AG09319 (cell line): ENCODE measurements around the gene FRY.

Experiments used
- DNase-seq: peaks from one replicate; pipeline ENCODE4 v3.0.0-alpha.2; 2010; ENCODE audit warnings: low read depth; ENCODE audit errors: extremely low read depth
- TF ChIP-seq, protein P1 (sequence below): IDR thresholded peaks from 2 replicates; pipeline ENCODE4 v1.5.1; 2011; ENCODE audit warnings: low read depth, mild to moderate bottlenecking, inconsistent platforms, low read length, moderate library complexity

FRY gene

DNA sequence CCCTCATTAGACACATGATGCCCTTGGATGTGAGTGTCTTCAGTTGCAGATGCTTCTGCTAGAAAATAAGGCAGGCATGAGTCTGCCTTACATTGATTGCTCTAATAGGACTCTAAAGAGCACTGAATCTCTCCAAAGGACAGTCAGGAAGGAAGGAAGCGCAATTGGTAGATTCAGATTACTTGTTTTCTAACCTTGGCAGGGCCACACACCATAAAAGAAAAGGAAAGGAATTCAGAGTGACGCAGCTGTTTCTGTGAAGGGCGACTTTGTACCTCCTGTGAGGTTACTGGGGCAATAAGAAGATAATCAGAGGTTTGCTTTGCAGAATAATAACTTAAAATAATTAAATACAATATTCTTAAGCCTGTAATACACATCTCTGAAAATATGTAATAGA is 48.0 kb downstream of the FRY start:
- no peak for DNase-seq
- TF ChIP-seq, protein P1, sequence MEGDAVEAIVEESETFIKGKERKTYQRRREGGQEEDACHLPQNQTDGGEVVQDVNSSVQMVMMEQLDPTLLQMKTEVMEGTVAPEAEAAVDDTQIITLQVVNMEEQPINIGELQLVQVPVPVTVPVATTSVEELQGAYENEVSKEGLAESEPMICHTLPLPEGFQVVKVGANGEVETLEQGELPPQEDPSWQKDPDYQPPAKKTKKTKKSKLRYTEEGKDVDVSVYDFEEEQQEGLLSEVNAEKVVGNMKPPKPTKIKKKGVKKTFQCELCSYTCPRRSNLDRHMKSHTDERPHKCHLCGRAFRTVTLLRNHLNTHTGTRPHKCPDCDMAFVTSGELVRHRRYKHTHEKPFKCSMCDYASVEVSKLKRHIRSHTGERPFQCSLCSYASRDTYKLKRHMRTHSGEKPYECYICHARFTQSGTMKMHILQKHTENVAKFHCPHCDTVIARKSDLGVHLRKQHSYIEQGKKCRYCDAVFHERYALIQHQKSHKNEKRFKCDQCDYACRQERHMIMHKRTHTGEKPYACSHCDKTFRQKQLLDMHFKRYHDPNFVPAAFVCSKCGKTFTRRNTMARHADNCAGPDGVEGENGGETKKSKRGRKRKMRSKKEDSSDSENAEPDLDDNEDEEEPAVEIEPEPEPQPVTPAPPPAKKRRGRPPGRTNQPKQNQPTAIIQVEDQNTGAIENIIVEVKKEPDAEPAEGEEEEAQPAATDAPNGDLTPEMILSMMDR, result no peak

DNA sequence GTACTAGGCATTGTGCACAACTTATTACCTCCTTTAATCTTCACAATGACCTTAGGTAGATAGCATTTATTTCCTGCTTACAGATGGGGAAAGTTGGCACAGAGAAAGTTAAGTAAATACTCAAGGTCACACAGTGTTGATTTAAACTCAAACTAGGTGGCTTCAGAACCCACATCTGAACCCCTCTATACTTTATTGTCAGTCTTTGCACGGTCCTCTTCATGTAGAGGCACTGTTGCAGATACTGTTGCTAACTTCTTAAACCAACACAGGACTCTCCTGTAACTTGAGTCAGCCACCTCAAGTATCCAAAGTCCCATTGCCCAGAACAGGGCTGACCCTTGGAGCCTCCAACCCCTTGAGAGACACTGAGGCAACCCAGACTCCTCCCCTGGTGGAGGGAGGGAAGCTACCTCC is 48.8 kb downstream of the FRY start:
- TF ChIP-seq, protein P1, result no peak
- no peak for DNase-seq

DNA sequence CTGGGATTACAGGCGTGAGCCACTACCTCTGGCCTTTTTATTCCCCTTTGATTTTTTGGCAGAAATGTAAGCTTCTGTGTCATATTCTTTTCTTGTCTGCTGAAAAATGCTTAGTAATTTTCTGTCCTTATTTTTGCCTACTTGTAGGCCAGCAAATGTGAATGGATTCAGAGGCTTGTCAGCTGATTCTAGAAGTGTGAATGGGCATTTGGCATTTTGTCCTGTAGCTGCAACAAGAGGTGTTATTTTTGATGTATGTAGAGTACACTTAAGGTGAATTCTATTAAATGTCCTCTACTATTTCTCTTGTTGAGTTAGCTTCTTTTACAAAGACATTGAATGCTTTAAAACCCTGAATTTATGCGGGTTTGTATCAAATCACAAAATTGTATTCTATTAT is 50.0 kb downstream of the FRY start:
- TF ChIP-seq, protein P1, result no peak

DNA sequence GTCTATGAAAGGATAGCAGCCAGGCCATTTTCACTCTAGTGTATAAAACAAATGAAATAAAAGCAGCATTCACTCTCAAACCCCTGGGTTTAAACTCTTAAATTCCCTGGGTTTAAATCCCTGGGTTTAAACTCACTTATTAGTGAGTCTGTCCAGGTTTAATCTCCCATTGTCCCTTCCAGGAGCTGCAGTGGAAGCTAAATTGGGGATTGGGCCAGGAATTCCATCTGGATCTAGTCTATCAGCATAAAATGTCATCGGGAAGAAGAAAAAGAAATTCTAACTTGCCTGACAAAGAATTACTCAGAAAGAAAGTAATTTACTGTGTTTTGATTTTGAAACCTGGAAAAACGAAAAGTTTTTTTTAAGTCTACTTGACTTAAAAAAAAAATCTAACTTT is 54.8 kb downstream of the FRY start:
- peak; percentile 5 for DNase-seq
- TF ChIP-seq, protein P1, result no peak

More for the DNA sequence above, 50.0 kb downstream of the FRY start:
- no peak for DNase-seq

DNA sequence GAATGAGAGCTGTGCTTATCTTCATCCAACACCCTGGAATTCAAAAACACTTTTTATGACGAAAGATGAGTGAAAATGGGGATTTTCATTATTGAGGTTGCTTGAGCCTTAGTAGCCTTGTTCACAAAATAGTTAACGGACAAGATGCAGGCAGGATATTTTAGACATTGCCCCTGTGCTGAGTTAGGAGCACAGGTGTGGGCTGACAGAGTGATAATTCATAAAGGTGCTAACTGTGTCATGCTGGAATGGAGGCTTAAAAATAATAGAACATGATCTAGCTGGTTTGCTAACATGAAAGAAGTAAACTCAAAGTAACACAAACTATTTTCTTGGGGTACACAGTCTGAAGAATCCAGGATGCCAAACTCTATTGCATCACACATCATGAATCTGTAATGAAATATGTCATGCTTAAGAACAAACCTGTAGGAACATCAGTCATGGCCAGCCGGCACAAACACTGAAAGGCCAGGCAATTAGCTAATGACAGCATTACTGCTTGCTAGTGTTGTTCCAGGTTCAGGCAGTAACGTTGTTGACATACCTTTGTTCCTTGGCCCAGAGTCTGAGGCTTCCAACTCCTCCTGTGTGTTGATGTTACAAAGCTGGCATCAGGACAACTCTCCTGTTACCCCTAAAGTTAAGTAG is 55.3 kb downstream of the FRY start:
- no peak for DNase-seq
- TF ChIP-seq, protein P1, result no peak

DNA sequence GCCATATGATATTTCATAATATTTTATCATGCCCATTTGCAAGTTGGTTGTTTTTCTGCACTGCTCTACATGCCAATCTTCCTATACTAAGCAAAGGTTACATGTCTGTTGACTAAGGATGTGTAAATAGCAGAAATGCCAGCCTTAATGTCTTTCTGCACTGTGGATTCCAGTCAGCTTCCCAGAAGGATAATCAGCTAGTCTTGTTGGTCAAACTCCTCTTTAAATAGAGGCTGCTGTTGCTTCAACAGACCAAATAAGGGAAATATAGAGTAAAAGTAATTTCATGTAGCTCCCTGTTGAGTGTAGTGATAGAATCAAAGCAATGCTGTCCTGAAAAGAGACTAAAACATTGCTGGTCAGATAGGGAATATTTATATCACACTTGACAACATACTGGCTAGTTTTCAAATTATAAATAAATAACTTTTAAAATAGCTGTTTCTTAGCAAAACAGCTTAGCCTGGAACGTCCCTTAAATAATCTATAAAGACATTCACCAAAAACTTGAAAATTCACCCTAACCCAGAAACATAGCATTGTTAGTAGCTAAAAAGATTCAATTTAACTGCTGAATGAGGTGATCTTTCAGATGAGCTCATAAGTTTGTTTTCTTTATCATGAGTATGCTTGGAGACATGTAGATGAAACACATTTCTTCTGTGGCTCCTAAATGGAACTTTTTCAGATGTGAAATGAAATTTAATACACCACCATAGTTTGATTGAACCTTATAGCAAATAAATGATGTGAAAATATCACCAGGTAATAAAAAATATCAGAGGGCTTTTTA is 56.6 kb downstream of the FRY start:
- TF ChIP-seq, protein P1, result no peak
- no peak for DNase-seq

DNA sequence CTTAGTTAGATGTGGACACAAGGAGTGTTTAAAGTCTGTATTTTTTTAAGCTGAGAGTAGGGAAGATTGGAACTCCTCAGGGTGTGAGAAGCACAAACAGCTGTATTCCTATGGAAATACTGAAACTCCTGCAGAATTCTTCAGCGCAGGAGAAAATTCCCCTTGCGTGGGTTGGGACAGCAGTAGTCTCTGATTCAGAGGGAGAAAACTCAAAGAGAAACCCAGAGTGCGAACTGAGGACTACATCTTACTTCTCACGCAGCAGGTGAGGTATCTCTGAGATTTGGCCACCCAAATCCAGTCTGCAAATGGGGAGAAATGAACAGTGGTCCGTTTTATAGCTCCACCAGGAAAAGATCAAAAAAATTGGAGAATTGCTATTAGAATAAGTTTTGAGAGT is 60.9 kb downstream of the FRY start:
- DNase-seq, result no peak
- TF ChIP-seq, protein P1, result no peak
